Heart left ventricle (tissue), 13 donors: Measurements from ENCODE around the gene STARD6.
"Not testable (repeated sequence)": the region's sequence is repeated elsewhere in the genome, so short reads cannot be mapped to it uniquely, and the experiment has no call there.

Source experiments
- CTCF ChIP-seq, 12 donors: fragments of 200-600 bp; sonication (generic) in 4 of 12; IDR thresholded peaks; one replicate each; pipeline versions ENCODE4 v1.5.0 to v1.8.0; 2018 to 2022; ENCODE audit warnings: antibody characterized with exemption in 12 of 12, mild to moderate bottlenecking in 5 of 12
- POLR2A ChIP-seq, 2 donors: fragments of 450-650 bp; IDR thresholded peaks; one replicate each; pipeline ENCODE4 v1.6.1; 2017; ENCODE audit warnings: antibody characterized with exemption in 2 of 2, mild to moderate bottlenecking in 2 of 2, moderate library complexity in 2 of 2
- donor health status: ischemic (EF 13 %, LVEDD 7.1; RV severe dilation, severe dysfunction).
- donor health status: DM: no; HTN: yes; CAD: no.
- donor health status: DM: no; HTN: no; CAD: no.
- donor health status: ischemic (EF 25% LVEDD 6.9; RV normal size, moderate dysfunction).
- donor health status: ischemic (EF 25% LVEDD 5.7; RV mildly dilated, moderate dysfunction).
- donor health status: ischemic (EF 35%, LVEDD 5.7; RV mildly dilated, moderate dysfunction).
- donor health status: nonischemic (EF 11% LVEDD 7.7; RV severe dilation, severe dysfunction).
- donor health status: DM: yes; HTN: yes; CAD: no.
- donor health status: PGD.
- donor health status: ischemic (EF 29% LVEDD 5.4; RV normal size, mild dysfunction).
- donor health status: nonischemic (EF 23%, LVEDD 6.1; RV moderate dilation, normal function).

GRCh38 chr18:54309564-54309963 lies 48.1 kb downstream of the STARD6 start:
- TF ChIP-seq CTCF, POLR2A (IDR thresholded peaks at IDR 0.05): not testable (repeated sequence)
